NCI-H146 treated with DMSO at 0.1 percent for 48 hours (cell line): ENCODE results near the gene NAA30.

Experiments used
- DNase-seq: peaks from one replicate; lab custom pipeline; 2025; ENCODE audit not compliant: unreplicated experiment; lab: John Stamatoyannopoulos, UW

NAA30 gene

GRCh38 chr14:57391517-57392195 is 1.3 kb downstream of the NAA30 start:
- no peak for DNase-seq

- no peak for DNase-seq
These were observed 2.4 kb downstream of the NAA30 start for GRCh38 chr14:57392830-57393229.

GRCh38 chr14:57400556-57401494 is 10.4 kb downstream of the NAA30 start:
- no peak for DNase-seq

GRCh38 chr14:57401501-57401900 is 11.1 kb downstream of the NAA30 start:
- DNase-seq: no peak

- no peak for DNase-seq
These were observed 11.9 kb downstream of the NAA30 start for GRCh38 chr14:57402173-57402852.

- no peak for DNase-seq
These were observed 13.1 kb downstream of the NAA30 start for GRCh38 chr14:57403521-57403864.

- no peak for DNase-seq
These were observed 15.2 kb downstream of the NAA30 start for GRCh38 chr14:57405562-57405961.

GRCh38 chr14:57408037-57408436 is 17.7 kb downstream of the NAA30 start:
- DNase-seq: no peak

- no peak for DNase-seq
These were observed 18.2 kb downstream of the NAA30 start for GRCh38 chr14:57408634-57409033.

- DNase-seq: no peak
These were observed 22.0 kb downstream of the NAA30 start for GRCh38 chr14:57412341-57412740.

- DNase-seq: no peak
These were observed 23.5 kb downstream of the NAA30 start for GRCh38 chr14:57413849-57414248.

GRCh38 chr14:57417228-57417627 is 26.8 kb downstream of the NAA30 start:
- DNase-seq: no peak

GRCh38 chr14:57418999-57419398 is 28.6 kb downstream of the NAA30 start:
- no peak for DNase-seq

- no peak for DNase-seq
These were observed 29.6 kb downstream of the NAA30 start for GRCh38 chr14:57420033-57420432.

- no peak for DNase-seq
These were observed 30.6 kb downstream of the NAA30 start for GRCh38 chr14:57420986-57421385.

- DNase-seq: no peak
These were observed 45.5 kb downstream of the NAA30 start for GRCh38 chr14:57435923-57436322.

GRCh38 chr14:57461777-57462320 is 71.5 kb downstream of the NAA30 start:
- no peak for DNase-seq

- DNase-seq: no peak
These were observed 72.2 kb downstream of the NAA30 start for GRCh38 chr14:57462551-57462950.

GRCh38 chr14:57464008-57464730 is 73.8 kb downstream of the NAA30 start:
- no peak for DNase-seq
